DMS53 treated with DMSO at 0.1 percent for 48 hours (cell line): ENCODE measurements around the gene COX19.
"Not testable (repeated sequence)": the region's sequence is repeated elsewhere in the genome, so short reads cannot be mapped to it uniquely, and the experiment has no call there.

Source experiments
- DNase-seq: peaks from one replicate; lab custom pipeline; 2025; ENCODE audit not compliant: unreplicated experiment; lab: John Stamatoyannopoulos, UW

COX19 gene

GRCh38 chr7:962401-963081, 12.8 kb downstream of the COX19 start:
- DNase-seq: no peak

DNA sequence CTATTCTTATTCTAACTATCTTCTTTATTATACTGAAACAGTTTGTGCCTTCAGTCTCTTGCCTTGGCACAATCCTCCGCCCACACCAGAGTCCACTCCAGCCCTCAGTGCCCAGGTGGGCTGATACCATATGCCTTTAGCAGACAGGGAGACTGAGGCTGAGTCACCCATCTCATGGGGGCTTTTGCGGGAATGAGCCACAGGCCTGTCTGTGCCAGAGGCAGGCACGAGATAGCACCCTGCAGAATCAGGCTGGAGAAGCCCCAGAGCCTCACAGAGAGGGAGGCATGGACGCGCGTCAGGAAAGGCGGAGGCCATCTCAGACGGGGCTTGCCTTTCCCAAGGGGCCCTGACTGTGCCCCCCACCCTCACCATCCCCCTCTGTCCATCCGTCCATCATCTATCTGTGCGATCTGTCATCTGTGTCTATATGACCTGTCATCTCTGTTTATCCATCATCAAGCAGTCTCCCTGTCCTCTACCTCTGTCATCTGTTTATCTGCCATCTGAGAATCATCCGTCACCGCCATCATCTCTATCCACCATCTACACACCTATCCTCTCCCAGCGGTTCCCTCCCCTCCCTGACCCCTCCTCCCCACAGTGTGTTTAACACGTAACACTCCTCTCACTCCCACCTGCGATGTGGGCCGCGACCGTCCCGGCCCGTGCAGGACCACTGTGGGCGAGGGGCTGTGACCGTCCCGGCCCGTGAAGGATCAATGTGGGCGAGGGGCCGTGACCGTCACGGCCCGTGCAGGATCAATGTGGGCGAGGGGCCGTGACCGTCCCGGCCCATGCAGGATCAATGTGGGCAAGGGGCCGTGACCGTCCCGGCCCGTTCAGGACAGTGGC, 13.6 kb downstream of the COX19 start:
- DNase-seq: no peak

DNA sequence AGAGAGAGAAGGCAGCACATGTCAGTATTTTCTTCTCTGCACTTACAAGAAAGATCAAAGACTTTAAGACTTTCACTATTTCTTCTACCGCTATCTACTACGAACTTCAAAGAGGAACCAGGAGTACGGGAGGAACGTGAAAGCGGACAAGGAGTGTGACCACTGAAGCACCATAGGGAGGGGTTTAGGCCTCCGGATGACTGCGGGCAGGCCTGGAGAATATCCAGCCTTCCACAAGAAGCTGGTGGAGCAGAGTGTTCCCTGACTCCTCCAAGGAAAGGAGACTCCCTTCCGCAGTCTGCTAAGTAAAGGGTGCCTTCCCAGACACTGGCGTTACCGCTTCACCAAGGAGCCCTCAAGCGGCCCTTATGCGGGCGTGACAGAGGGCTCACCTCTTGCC, 14.4 kb downstream of the COX19 start:
- not testable (repeated sequence) for DNase-seq

DNA sequence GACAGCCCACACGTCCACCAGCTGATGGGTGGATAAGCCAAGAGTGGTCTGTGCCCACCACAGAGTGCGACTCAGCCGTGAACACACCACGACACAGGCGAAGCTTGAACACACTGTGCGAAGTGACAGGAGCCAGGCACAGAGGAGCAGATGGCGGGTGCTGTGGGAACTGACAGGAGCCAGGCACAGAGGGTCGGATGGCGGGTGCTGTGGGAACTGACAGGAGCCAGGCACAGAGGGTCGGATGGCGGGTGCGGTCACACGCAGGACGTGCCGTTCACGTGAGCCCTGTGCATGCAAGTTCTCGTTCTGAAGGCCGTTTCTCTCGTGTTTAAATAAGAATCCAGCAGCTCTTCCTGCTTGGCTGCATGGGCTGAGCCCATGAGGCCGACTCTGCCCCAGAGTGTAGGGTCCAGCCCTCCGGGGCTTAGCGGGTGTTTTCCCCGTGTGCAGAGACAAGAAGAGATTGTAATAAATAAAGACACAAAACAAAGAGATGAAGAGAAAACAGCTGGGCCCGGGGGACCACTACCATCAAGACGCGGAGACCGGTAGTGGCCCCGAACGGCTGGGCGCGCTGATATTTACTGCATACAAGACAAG, 15.0 kb downstream of the COX19 start:
- no peak for DNase-seq

- not testable (repeated sequence) for DNase-seq
Measured at GRCh38 chr7:959740-960139, 15.6 kb downstream of the COX19 start.

DNA sequence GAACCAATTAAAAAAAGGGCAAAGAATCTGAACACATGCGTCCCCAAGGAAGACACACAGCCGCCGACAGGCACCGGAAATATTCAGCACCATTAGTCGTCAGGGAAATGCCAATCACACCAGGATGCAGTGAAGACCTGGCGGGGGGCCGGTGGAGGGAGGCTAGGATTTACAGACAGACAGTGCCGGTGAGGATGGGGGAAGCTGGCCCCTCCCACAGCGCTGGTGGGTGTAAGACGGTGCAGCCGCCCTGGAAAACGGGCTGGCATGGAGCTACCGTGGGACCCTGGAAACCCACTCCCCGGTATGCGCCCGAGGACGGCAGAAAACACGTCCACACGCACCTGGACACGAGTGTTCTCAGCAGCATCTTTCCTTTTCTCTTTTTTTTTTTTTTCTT, 16.1 kb downstream of the COX19 start:
- DNase-seq: no peak

DNA sequence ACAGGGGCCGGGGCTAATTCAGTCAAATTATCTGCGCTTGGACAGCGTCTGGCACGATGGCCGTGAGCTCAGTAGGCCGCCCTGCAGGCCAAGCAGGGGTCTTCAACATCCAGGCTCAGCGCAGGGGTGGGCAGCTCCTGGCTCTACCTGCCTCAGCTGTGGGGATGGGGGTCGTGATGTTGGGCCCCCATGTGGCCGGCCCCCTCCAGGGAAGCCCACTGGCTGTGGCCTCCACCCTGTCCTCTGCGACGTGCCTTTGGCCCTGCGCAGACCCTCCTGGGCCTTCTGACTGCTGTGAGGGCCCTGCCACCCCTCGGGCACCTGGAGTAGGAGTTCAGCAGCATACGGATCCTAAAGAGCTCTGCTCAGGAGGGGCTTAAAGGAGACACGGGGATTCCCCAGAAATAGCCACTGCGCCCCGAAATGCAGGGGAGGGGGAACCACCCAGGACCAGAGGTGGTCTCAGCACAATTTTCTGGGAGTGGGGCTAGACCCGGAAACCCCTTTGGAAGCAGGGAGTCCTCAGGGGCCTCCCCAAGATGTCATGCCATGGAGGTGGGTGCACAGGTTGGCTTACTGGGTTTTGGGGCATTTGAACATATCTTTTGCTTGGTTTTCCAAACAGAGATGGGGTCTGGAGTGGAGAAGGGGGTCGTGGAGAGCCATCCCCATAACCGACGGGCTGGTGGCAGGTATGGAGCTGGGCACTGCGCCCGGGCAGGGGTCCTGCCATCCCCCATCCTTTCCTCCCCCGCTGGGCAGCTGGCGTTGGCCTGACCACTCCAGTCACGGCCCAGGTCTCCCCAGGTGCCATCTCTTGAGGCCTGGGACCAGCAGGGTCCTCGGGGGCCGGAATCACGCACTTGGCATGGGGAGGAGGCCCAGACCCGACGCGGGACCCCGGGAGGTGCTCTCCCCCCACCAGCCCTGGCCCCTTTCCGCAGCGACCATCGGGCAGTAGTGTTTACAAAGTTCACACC, 16.8 kb downstream of the COX19 start:
- DNase-seq: no peak

- no peak for DNase-seq
Measured at GRCh38 chr7:957418-958220, 17.7 kb downstream of the COX19 start.

DNA sequence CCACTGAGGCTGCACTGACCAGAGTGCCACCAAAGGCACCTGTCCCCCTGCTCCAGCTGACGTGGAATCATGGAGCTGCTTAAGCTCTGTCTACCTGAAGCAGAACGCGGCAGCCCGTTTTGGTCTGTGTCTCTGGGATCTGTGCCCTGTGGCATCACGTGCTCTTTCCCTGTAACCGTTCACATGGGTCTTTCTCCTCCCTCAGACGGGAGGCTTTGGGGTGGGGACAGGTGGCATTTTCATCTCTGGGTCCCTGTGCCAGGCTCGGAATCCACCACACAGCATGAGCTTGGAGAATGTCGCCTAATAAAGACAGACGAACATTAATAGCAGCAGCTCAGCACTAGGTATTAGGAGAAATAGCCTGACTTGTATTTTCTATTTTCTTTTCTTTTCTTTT, 19.3 kb downstream of the COX19 start:
- no peak for DNase-seq

GRCh38 chr7:954330-955238, 20.8 kb downstream of the COX19 start, which contains the start of gene ADAP1:
Gene ADAP1 (minus strand): TSS chr7:954680. CDS start chr7:954477, 203 bp downstream.
- DNase-seq: no peak

DNA sequence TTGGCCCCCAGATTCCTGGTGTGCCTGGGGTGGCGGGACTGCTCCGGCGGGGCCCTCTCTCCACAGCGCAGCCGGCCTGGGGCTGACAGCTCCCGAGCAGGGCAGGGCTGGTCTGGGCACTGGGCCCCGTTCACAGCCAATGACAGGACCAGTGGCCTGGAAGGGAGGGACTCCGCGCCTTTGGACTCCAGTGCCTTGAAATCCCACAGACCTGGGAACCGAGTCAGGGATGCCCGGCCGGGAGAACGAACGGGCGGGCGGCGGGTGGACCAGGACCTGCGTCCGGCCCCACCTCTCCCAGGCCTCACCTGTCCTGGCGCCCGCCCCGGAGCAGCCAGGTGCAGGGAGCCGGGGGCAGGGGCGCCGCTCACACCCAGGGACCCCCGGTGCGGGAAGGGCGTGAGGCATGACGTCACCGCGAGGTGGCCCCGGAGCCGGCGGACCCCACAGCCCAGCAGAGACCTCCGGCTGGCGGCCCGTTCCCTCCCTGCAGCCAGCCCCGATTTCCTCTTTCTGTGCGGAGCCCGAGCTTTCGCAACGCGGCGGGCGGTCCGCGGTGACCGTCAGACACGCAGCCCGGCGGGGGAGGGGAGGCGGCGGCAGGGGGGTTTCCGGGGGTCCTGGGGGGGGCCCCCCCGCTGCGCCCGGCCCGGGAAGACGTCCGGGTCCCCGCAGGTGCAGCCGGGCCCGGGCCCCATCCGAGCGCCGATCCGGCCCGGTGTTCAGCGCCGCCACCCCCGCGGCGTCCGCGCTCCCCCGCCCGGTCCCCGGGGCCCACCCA, 21.6 kb downstream of the COX19 start:
- DNase-seq: no peak

DNA sequence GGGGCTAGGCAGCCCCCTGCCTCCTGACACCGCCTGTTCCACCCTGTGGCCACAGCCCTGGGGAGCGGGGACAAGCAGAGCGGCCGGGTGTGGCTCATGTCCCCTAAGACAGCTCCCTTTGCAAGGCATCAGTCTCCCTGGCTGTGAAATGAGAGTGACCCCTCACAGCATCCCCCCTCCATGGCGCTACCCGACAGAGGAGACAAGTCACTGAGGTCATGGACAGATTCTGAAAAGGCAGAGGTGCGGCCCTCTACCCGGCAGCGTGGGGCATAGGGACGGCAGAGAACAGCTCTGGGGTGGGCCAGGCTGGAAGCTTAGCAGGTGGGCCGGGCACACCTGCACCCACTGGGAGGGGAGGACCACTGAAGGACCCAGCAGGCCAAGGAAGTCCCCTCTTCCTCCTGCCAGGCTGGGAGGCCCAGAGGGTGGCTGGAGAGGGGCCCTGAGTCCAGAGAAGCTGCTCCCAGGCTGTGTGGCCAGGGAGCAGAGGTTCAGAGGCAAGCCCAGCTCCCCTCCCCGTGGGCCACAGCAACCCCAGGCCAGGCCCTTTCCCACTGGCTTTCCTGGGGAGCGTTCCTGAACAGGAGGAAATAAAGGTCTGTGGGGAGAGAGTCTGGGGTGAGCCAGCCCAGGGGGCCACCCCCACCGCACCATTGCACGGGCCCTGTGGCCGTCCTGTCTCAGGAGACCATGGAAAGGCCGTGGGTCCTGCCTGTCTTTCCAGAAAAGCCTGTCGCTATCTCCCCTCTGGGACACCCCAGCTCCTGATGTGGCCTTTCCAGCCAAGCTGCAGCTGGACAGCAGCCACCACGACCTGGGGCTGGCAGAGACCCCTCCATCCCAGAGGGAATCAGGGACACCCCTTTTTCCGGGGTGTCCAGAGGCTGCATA, 22.6 kb downstream of the COX19 start:
- no peak for DNase-seq

GRCh38 chr7:951881-952547, 23.3 kb downstream of the COX19 start:
- no peak for DNase-seq

DNA sequence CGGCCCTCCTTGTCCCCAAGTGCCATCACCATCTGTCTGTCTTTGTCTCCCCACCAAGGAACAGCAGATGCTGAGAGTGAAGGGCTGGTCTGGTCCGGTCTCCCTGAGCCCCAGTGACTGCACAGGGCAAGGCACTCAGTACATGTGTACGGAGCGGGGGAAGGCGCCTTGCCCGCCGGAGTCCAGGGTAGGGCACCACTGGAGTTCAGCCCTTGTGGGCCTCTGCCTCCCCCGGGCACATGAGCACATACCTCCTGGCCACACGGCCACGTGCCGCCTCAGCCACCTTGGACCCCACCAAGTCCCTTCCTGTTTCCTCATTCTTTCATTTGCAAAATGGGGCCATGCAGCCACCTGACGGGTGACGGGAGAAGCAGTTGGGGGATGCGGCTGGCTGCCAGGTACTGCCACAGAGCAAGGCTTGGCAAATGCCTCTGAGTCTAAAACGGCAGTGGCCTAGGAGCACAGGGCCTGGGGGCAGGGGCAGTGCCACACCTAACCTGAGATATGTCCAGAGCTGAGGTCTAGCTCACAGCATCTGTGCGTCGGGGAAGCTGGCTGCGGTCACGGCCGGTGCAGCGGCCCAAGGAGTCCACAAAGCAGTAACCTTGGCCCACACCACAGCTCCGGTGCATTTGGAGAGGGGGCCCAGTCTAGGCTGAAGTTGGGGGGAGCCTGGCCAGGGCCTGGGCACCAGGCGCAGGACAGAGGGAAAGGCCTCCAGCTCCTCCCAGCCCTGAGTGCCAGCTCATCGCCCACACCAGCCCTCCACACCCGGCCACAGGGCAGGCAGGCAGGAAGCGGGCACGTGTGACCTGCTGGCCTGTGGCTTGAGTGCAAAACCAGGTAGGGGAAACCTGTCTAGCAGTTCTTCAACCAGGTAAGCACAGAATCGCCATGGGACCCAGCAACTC, 26.1 kb downstream of the COX19 start:
- DNase-seq: no peak

DNA sequence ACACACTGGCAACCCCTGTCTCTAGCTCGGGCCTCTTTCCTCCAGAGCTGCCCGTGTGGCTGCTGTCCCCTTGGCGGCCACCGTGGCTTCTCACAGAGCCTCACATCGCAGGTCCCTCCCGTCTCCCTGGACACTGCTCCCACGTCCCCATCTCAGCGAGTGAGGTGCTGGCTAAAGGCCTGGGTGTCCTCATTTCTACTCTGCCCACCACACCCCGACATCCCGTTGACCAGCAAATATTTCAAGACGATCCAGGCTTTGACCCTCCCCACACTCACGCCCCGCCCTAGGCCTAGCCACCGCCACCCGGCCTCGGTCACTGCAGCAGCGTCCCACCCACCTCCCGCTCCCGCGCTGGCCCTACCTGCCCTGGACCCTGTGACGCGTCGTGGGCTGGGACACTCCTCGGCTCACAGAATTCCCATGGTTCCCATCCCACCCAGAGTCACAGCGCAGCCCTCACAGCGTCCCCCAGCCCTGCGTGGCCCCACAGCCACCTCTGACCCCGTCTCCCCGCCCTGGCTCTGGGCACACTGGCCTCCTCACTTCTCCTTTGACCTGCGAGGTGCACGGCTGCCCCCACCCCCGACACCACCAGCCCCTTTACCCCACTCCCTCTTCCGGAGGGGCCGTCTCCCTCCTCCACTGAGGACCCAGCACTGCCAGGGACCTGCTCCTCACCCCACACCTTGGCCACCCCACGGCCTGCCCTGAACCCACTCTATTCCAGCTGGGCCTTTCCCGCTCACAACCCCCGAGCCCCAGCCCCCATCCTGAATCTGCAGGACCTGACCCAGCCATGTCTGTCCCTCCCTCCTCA, 27.7 kb downstream of the COX19 start:
- no peak for DNase-seq
